Stromal cell of bone marrow (primary cell): ENCODE results near the gene SH3GL3.

ENCODE experiments used
- DNase-seq: peaks from one replicate; pipeline ENCODE4 v3.0.0-alpha.2; 2012; ENCODE audit warnings: low read depth

The SH3GL3 gene

GRCh38 chr15:83569341-83569740, 122.2 kb downstream of the SH3GL3 start:
- DNase-seq = no peak

- DNase-seq = no peak
These were observed 123.6 kb downstream of the SH3GL3 start for GRCh38 chr15:83570756-83571155.

GRCh38 chr15:83571820-83572707, 124.9 kb downstream of the SH3GL3 start:
- DNase-seq = peak; percentile 25

GRCh38 chr15:83574345-83574744, 127.2 kb downstream of the SH3GL3 start:
- DNase-seq = no peak

GRCh38 chr15:83578691-83579090, 131.6 kb downstream of the SH3GL3 start:
- no peak for DNase-seq

GRCh38 chr15:83581381-83581780, 134.2 kb downstream of the SH3GL3 start:
- DNase-seq = no peak

- no peak for DNase-seq
These were observed 135.2 kb downstream of the SH3GL3 start for GRCh38 chr15:83582381-83582780.

GRCh38 chr15:83585601-83586335, 138.6 kb downstream of the SH3GL3 start:
- DNase-seq = no peak

GRCh38 chr15:83587091-83587490, 139.9 kb downstream of the SH3GL3 start:
- DNase-seq = no peak

GRCh38 chr15:83588441-83588840, 141.3 kb downstream of the SH3GL3 start:
- DNase-seq = no peak

- no peak for DNase-seq
These were observed 145.4 kb downstream of the SH3GL3 start for GRCh38 chr15:83592370-83593040.

GRCh38 chr15:83595191-83595590, 148.1 kb downstream of the SH3GL3 start:
- DNase-seq = no peak

- no peak for DNase-seq
These were observed 150.9 kb downstream of the SH3GL3 start for GRCh38 chr15:83598031-83598430.

GRCh38 chr15:83602021-83602420, 154.9 kb downstream of the SH3GL3 start:
- DNase-seq = no peak

GRCh38 chr15:83604549-83604948, 157.4 kb downstream of the SH3GL3 start:
- DNase-seq = no peak

GRCh38 chr15:83605111-83605945, 158.2 kb downstream of the SH3GL3 start:
- no peak for DNase-seq

- no peak for DNase-seq
These were observed 163.0 kb downstream of the SH3GL3 start for GRCh38 chr15:83610132-83610531.

GRCh38 chr15:83610901-83611685, 164.0 kb downstream of the SH3GL3 start:
- no peak for DNase-seq

GRCh38 chr15:83612226-83612625, 165.1 kb downstream of the SH3GL3 start:
- DNase-seq = no peak

- no peak for DNase-seq
These were observed 165.9 kb downstream of the SH3GL3 start for GRCh38 chr15:83612898-83613635.
